ENCODE data around the gene DMBT1. TPM values are rescaled to one million over a fixed set of nuclear protein-coding genes. Genes with fewer than 3 reads are reported as not detected.

Gene DMBT1
- total and polyA plus RNA-seq, 10 of the 15 experiments (the other 5 are each of a cell fraction or from before 2014, with no cell fraction given), result under 0.01 to 0.13 (median 0.03) TPM; not detected in 5

DNA sequence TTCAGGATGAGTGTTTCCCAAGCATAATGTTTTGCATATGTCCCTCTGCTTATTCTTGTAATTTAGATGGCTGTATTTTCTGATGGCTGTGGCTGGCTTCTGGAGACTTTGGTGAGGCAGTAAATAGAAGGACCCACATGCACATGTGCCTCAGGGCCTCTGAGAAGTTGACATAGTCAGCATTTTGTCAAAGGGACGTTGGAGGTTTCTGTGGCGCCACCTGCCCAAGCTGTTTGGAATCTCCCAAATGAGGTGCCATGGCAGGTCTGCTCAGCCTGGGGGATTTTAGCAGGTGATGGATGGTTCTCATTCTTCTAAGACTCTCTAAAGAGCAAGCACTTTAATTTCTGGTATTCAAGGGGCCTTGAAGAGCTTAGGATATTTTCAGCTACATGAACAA is 109.3 kb downstream of the DMBT1 start (continued):
- TF ChIP-seq, protein P1, sequence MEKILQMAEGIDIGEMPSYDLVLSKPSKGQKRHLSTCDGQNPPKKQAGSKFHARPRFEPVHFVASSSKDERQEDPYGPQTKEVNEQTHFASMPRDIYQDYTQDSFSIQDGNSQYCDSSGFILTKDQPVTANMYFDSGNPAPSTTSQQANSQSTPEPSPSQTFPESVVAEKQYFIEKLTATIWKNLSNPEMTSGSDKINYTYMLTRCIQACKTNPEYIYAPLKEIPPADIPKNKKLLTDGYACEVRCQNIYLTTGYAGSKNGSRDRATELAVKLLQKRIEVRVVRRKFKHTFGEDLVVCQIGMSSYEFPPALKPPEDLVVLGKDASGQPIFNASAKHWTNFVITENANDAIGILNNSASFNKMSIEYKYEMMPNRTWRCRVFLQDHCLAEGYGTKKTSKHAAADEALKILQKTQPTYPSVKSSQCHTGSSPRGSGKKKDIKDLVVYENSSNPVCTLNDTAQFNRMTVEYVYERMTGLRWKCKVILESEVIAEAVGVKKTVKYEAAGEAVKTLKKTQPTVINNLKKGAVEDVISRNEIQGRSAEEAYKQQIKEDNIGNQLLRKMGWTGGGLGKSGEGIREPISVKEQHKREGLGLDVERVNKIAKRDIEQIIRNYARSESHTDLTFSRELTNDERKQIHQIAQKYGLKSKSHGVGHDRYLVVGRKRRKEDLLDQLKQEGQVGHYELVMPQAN (conservative IDR thresholded peaks at IDR 0.05), result no peak
- TF ChIP-seq MTA2 (IDR thresholded peaks at IDR 0.05; ENCODE audit: low read depth), result no peak
- no peak for TF ChIP-seq NFXL1 (IDR thresholded peaks at IDR 0.05; ENCODE audit: borderline replicate concordance)

DNA sequence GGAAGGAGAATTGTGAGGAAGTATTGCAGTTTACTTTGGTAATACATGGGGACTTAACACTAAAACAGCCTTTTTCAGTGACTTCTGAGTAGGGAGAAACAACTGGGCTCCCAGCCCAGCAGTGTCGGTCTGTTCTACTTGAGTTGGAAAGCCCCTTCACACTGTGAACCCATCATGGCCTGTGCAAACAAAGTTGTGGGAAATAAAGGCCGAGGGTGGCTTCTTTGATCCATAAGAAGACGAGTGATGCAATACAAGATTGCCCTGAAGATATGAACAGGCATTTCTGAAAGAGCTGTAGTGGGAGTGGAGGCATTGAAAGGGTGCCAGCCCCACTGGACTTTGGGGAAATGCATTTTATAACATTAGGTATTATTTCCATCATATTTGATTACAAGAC is 110.8 kb downstream of the DMBT1 start:
- no peak overlapping the region for H3K4me3 ChIP-seq
- H3K9me3 ChIP-seq (replicated peaks; ENCODE audit: control insufficient read depth, insufficient read depth, low read length), result no peaks in the 10 kb centered on the region
- no TSS peak for BruUV-seq (replicated peaks)
- ATAC-seq (no peak), DNase-seq (ENCODE audit: low read depth, low spot score) (no peak), FAIRE-seq (no peak)
- POLR2A ChIA-PET, result no interaction called here
- no peak overlapping the region for H3K27ac ChIP-seq (ENCODE audit: control insufficient read depth, insufficient read depth)
- H3K9ac ChIP-seq (ENCODE audit: control insufficient read depth, insufficient read depth, low read length), result no peak overlapping the region
- SMC1A ChIA-PET (ENCODE audit: uncharacterized antibody, unreplicated experiment), result no interaction called here
- H3K79me2 ChIP-seq (ENCODE audit: control insufficient read depth, insufficient read depth, low read length), result no peaks in the 10 kb centered on the region
- no peaks in the 10 kb centered on the region for H3K36me3 ChIP-seq (ENCODE audit: control insufficient read depth in 2 of 2, insufficient read depth in 2 of 2, low read length in 1 of 2)
- in situ Hi-C loops (cut with MboI) (no loop called here), intact Hi-C loops (cut with micrococcal nuclease; ENCODE audit: unreplicated experiment) (no loop called here)
- no peaks in the 10 kb centered on the region for H3K4me1 ChIP-seq (ENCODE audit: control insufficient read depth, insufficient read depth, low read length)
- H3K4me2 ChIP-seq (ENCODE audit: control insufficient read depth, insufficient read depth), result no peak overlapping the region
- 0 out of 4 replicates have a peak, but pooled peaks cover 0 to 2% of the 10 kb centered on the region in 2 experiments for H3K27me3 ChIP-seq (replicated peaks in 1 of 2; ENCODE audit: control insufficient read depth in 2 of 2, insufficient read depth in 2 of 2, low read length in 1 of 2)
- 2% methylated on average over 3 of the region's 3 CpGs for WGBS (ENCODE audit: insufficient coverage, insufficient replicate concordance, low lambda C conversion rate, missing lambda C conversion rate)
- RAD21 ChIA-PET (ENCODE audit: unreplicated experiment), result no interaction called here
- CTCF ChIA-PET, result no interaction called here
- no peak overlapping the region for H2AFZ ChIP-seq (ENCODE audit: control insufficient read depth, low read depth, low read length)
- H4K20me1 ChIP-seq (ENCODE audit: control insufficient read depth, insufficient read depth), result no peaks in the 10 kb centered on the region
- no peak for TF ChIP-seq SRF (IDR thresholded peaks at IDR 0.05; ENCODE audit: low read depth in 2 of 2, low read length in 2 of 2)
- TF ChIP-seq CEBPB (IDR thresholded peaks at IDR 0.05; ENCODE audit: borderline replicate concordance in 1 of 2, low read depth in 2 of 2, low read length in 2 of 2), result no peak
- TF ChIP-seq, protein P2, sequence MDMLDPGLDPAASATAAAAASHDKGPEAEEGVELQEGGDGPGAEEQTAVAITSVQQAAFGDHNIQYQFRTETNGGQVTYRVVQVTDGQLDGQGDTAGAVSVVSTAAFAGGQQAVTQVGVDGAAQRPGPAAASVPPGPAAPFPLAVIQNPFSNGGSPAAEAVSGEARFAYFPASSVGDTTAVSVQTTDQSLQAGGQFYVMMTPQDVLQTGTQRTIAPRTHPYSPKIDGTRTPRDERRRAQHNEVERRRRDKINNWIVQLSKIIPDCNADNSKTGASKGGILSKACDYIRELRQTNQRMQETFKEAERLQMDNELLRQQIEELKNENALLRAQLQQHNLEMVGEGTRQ (IDR thresholded peaks at IDR 0.05; ENCODE audit: borderline replicate concordance, low read depth, low read length), result no peak
- no peak for TF ChIP-seq JUND (IDR thresholded peaks at IDR 0.05; ENCODE audit: low read depth, low read length)
- TF ChIP-seq TCF12 (IDR thresholded peaks at IDR 0.05; ENCODE audit: low read depth, low read length), result no peak
- no peak for TF ChIP-seq EED (IDR thresholded peaks at IDR 0.05; ENCODE audit: low read depth)
- TF ChIP-seq SREBF1 (IDR thresholded peaks at IDR 0.05; ENCODE audit: low read length), result no peak
- TF ChIP-seq GABPA (IDR thresholded peaks at IDR 0.05; ENCODE audit: low read depth), result no peak
- TF ChIP-seq FOS (IDR thresholded peaks at IDR 0.05; ENCODE audit: borderline replicate concordance, extremely low read depth, insufficient read length), result no peak
- TF ChIP-seq NFIC (IDR thresholded peaks at IDR 0.05; ENCODE audit: low read depth, low read length), result no peak
- TF ChIP-seq NR2F1 (conservative IDR thresholded peaks at IDR 0.05), result no peak
- TF ChIP-seq FOXK2 (IDR thresholded peaks at IDR 0.05), result no peak
- no peak for TF ChIP-seq EZH2 (IDR thresholded peaks at IDR 0.05; ENCODE audit: borderline replicate concordance, control insufficient read depth, low read depth, low read length)
- no peak for TF ChIP-seq NFYB (IDR thresholded peaks at IDR 0.05; ENCODE audit: insufficient read depth, low read depth, low read length)
- TF ChIP-seq, protein P3, sequence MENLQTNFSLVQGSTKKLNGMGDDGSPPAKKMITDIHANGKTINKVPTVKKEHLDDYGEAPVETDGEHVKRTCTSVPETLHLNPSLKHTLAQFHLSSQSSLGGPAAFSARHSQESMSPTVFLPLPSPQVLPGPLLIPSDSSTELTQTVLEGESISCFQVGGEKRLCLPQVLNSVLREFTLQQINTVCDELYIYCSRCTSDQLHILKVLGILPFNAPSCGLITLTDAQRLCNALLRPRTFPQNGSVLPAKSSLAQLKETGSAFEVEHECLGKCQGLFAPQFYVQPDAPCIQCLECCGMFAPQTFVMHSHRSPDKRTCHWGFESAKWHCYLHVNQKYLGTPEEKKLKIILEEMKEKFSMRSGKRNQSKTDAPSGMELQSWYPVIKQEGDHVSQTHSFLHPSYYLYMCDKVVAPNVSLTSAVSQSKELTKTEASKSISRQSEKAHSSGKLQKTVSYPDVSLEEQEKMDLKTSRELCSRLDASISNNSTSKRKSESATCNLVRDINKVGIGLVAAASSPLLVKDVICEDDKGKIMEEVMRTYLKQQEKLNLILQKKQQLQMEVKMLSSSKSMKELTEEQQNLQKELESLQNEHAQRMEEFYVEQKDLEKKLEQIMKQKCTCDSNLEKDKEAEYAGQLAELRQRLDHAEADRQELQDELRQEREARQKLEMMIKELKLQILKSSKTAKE (IDR thresholded peaks at IDR 0.05; ENCODE audit: low read depth, poor library complexity, severe bottlenecking), result no peak
- TF ChIP-seq, protein P4, sequence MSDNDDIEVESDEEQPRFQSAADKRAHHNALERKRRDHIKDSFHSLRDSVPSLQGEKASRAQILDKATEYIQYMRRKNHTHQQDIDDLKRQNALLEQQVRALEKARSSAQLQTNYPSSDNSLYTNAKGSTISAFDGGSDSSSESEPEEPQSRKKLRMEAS (IDR thresholded peaks at IDR 0.05; ENCODE audit: low read depth, low read length), result no peak

Data from GM12878 (cell line).